DND-41 (cell line): ENCODE measurements around the gene KIR2DL4.
"Not testable (repeated sequence)": the region's sequence is repeated elsewhere in the genome, so short reads cannot be mapped to it uniquely, and the experiment has no call there.

Experiments
- ATAC-seq: fragments of 200-7000 bp; cut with Tn5 transposase; 3 replicates; pipeline ENCODE4 v1.9.1; 2021; ENCODE audit warnings: low read depth; ENCODE audit not compliant: insufficient read depth
- DNase-seq: peaks from one replicate; pipeline ENCODE4 v3.0.0-alpha.2; 2020
- H2AFZ ChIP-seq: 2 replicates; pipeline ENCODE4 v1.6.0; 2012; ENCODE audit warnings: low read depth, low read length
- H3K27ac ChIP-seq: 2 replicates; pipeline ENCODE4 v1.5.1; 2012; ENCODE audit warnings: low read length, inconsistent platforms
- H3K27me3 ChIP-seq: fragments of 200-600 bp; sonication (generic); 2 replicates; pipeline ENCODE4 v1.6.0; 2012; ENCODE audit warnings: low read length, mild to moderate bottlenecking, inconsistent platforms; ENCODE audit not compliant: insufficient read depth, poor library complexity
- H3K36me3 ChIP-seq: 2 replicates; pipeline ENCODE4 v1.5.1; 2012; ENCODE audit warnings: low read length, inconsistent platforms; ENCODE audit not compliant: insufficient read depth
- H3K4me1 ChIP-seq: 2 replicates; pipeline ENCODE4 v1.5.1; 2012; ENCODE audit warnings: mild to moderate bottlenecking, low read length; ENCODE audit not compliant: insufficient read depth
- H3K4me2 ChIP-seq: 2 replicates; pipeline ENCODE4 v1.6.0; 2012; ENCODE audit warnings: mild to moderate bottlenecking, moderate library complexity, low read length, inconsistent platforms; ENCODE audit not compliant: insufficient read depth
- H3K4me3 ChIP-seq, 2 experiments: fragments of 200-600 bp in 1 of 2; shearing (Covaris generic) in 1 of 2; 2 replicates each; pipeline ENCODE4 v1.5.1; 2012 to 2016; ENCODE audit warnings: inconsistent platforms in 2 of 2, low read length in 2 of 2, mild to moderate bottlenecking in 2 of 2, low read depth in 1 of 2, moderate library complexity in 1 of 2
- H3K79me2 ChIP-seq: 2 replicates; pipeline ENCODE4 v1.6.0; 2012; ENCODE audit warnings: low read length, inconsistent platforms; ENCODE audit not compliant: insufficient read depth
- H3K9ac ChIP-seq: 2 replicates; pipeline ENCODE4 v1.6.0; 2012; ENCODE audit warnings: low read depth, mild to moderate bottlenecking, inconsistent platforms, low read length, moderate library complexity
- H3K9me3 ChIP-seq: 2 replicates; pipeline ENCODE4 v1.5.1; 2012; ENCODE audit warnings: low read length, moderate library complexity, mild to moderate bottlenecking, inconsistent platforms; ENCODE audit not compliant: insufficient read depth, severe bottlenecking
- H4K20me1 ChIP-seq: 2 replicates; pipeline ENCODE4 v1.6.0; 2012; ENCODE audit warnings: low read length; ENCODE audit not compliant: insufficient read depth
- EZH2 ChIP-seq: IDR thresholded peaks from 3 replicates; pipeline ENCODE4 v1.6.1; 2012; ENCODE audit warnings: borderline replicate concordance, low read depth, mild to moderate bottlenecking, moderate library complexity, low read length, inconsistent platforms; ENCODE audit not compliant: severe bottlenecking
- TF ChIP-seq, protein P1 (sequence below): IDR thresholded peaks from 2 replicates; pipeline ENCODE4 v1.5.1; 2012; ENCODE audit warnings: borderline replicate concordance, low read length, moderate library complexity, mild to moderate bottlenecking; ENCODE audit not compliant: poor library complexity, severe bottlenecking; ENCODE audit errors: extremely low read depth

The KIR2DL4 gene

DNA sequence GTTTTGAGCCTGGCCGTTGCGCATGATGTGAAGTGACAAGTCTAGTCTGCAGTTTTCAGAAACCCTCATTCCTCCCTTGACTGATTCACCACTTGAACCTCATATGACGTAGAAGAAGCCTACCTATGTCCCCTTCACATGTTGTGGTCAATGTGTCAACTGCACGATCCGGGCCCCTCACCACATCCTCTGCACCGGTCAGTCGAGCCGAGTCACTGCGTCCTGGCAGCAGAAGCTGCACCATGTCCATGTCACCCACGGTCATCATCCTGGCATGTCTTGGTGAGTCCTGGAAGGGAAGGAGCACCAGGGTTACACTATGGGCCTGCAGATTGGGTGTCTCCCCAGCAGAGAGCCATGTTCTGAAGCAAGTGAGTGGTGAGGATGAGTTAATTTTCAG, at the start of gene KIR2DL4:
TSS of gene KIR2DL4 (plus strand) at position 201 of the 400 bp plus-strand sequence. CDS start at position 243, 42 bp downstream.
- ATAC-seq, result no peak
- TF ChIP-seq, protein P1, sequence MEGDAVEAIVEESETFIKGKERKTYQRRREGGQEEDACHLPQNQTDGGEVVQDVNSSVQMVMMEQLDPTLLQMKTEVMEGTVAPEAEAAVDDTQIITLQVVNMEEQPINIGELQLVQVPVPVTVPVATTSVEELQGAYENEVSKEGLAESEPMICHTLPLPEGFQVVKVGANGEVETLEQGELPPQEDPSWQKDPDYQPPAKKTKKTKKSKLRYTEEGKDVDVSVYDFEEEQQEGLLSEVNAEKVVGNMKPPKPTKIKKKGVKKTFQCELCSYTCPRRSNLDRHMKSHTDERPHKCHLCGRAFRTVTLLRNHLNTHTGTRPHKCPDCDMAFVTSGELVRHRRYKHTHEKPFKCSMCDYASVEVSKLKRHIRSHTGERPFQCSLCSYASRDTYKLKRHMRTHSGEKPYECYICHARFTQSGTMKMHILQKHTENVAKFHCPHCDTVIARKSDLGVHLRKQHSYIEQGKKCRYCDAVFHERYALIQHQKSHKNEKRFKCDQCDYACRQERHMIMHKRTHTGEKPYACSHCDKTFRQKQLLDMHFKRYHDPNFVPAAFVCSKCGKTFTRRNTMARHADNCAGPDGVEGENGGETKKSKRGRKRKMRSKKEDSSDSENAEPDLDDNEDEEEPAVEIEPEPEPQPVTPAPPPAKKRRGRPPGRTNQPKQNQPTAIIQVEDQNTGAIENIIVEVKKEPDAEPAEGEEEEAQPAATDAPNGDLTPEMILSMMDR, result no peak
- TF ChIP-seq EZH2, result no peak
- Histone ChIP-seq H4K20me1 (no peaks in the 10 kb centered on the region), H3K36me3 (no peaks in the 10 kb centered on the region), H2AFZ (no peak within 1 kb of the TSS), H3K9ac (no peak within 1 kb of the TSS), H3K27ac (no peak within 1 kb of the TSS), H3K4me1 (no peaks in the 10 kb centered on the region), H3K4me2 (no peak within 1 kb of the TSS), H3K27me3 (no peaks in the 10 kb centered on the region), H3K79me2 (no peaks in the 10 kb centered on the region), H3K9me3 (no peaks in the 10 kb centered on the region), H3K4me3 (no peak within 1 kb of the TSS)
- no peak for DNase-seq

DNA sequence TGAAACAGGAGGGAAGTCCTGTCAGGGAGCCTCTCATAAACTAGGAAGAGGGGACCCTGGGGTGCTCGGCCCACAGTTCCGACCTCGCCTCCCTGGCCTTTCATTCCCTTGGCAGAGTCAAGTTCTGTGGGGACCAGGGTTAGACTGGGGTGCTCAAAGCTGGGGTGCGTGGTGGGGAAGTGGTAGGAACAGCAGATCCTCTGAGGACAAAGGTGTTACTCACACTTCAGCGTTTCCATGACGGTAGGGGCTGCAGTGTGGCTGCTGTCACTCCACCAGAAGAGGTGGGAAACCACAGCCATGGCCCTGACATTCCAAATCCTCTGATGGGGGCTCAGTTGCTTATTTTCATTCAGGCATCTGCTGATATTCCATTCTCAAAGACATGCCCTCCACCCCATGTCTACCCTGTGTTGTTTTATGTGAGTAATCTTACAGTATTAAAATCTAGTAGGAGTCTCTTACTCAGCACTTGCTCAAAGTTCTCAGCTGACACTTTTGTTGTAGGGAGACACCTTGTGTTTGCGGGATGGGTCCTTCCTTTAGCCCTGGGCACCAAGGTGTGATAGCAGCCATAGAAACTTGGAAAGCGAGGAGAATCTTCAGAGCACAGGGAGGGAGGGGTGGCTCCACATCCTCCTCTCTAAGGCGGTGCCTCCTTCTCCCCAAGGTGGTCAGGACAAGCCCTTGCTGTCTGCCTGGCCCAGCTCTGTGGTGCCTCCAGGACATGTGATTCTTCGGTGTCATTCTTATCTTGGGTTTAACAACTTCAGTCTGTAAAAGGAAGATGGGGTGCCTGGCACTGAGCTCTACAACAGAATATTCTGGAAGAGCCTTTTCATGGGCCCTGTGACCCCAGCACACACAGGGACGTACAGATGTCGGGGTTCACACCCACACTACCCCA, 47.0 kb upstream of the KIR2DL4 start:
- DNase-seq, H3K27me3 ChIP-seq: not testable (repeated sequence)

DNA sequence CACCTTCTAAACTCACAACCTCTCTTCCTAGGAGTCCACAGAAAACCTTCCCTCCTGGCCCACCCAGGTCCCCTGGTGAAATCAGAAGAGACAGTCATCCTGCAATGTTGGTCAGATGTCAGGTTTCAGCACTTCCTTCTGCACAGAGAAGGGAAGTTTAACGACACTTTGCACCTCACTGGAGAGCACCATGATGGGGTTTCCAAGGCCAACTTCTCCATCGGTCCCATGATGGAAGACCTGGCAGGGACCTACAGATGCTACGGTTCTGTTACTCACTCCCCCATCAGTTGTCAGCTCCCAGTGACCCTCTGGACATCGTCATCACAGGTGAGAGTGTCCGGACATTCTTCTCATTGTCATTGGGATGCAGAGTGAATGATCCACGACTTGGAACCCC, 44.8 kb upstream of the KIR2DL4 start:
- not testable (repeated sequence) for H3K27me3 ChIP-seq, H4K20me1 ChIP-seq, H3K4me3 ChIP-seq, H3K79me2 ChIP-seq, H3K9ac ChIP-seq, H2AFZ ChIP-seq, H3K9me3 ChIP-seq, ATAC-seq, H3K4me2 ChIP-seq, H3K4me1 ChIP-seq, H3K36me3 ChIP-seq, DNase-seq, H3K27ac ChIP-seq

More for the DNA sequence above, 47.0 kb upstream of the KIR2DL4 start:
- H3K9me3 ChIP-seq, H3K27ac ChIP-seq, H3K36me3 ChIP-seq, ATAC-seq, H3K4me1 ChIP-seq, H2AFZ ChIP-seq, H3K4me3 ChIP-seq, H3K9ac ChIP-seq, H4K20me1 ChIP-seq, H3K79me2 ChIP-seq, H3K4me2 ChIP-seq: not testable (repeated sequence)

DNA sequence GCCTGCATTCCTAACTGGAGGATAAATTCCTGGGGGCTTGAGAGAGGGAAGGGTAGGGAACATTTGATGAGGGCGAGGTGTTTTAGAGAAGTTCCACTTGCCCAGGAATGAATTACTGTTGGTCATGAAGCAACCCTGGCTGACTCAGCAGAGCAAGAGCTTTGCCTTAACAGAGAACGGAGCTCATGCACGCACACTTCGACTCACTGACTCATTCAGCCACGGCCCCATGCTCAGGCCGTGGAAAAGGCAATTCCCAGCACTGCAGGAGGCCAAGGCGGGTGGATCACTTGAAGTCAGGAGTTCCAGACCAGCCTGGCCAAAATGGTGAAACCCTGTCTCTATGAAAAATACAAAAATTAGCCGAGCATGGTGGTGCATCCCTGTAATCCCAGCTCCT, 39.2 kb upstream of the KIR2DL4 start:
- H3K27ac ChIP-seq, H4K20me1 ChIP-seq, H3K9me3 ChIP-seq, H3K36me3 ChIP-seq, DNase-seq, H3K79me2 ChIP-seq, H3K27me3 ChIP-seq, H3K4me3 ChIP-seq, ATAC-seq, H3K4me1 ChIP-seq, H2AFZ ChIP-seq, H3K4me2 ChIP-seq, H3K9ac ChIP-seq: not testable (repeated sequence)

DNA sequence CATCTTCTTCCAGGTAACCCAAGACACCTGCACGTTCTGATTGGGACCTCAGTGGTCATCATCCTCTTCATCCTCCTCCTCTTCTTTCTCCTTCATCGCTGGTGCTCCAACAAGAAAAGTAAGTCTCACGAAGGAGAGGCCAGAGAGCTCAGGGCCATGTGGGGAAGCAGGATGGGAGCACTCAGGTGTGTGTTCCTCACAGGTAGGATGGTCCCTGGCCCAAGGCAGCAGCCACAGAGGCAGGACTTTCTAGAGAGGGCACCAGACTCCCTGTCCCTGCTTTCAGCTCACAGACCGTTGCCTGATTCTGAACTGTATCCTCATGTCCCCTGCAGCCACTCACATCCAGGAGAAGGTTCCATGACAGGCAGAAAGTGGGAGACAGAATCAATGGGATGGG, 36.9 kb upstream of the KIR2DL4 start:
- DNase-seq, H3K79me2 ChIP-seq, H3K27ac ChIP-seq, H3K36me3 ChIP-seq, H4K20me1 ChIP-seq, H3K27me3 ChIP-seq, ATAC-seq, H3K4me1 ChIP-seq, H3K9ac ChIP-seq, H3K4me2 ChIP-seq, H3K9me3 ChIP-seq, H2AFZ ChIP-seq, H3K4me3 ChIP-seq: not testable (repeated sequence)

DNA sequence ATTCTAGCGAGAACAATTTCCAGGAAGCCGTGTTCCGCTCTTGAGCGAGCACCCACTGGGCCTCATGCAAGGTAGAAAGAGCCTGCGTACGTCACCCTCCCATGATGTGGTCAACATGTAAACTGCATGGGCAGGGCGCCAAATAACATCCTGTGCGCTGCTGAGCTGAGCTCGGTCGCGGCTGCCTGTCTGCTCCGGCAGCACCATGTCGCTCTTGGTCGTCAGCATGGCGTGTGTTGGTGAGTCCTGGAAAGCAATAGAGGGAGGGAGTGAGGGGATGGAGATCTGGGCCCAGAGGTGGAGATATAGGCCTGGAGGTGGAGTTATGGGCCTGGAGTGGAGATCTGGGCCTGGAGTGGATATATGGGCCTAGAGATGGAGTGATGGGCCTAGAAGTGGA, 33.8 kb upstream of the KIR2DL4 start, which contains the start of gene KIR2DL1:
TSS of gene KIR2DL1 (plus strand) at position 148 of the 400 bp plus-strand sequence. CDS start at position 206, 58 bp downstream.
- not testable (repeated sequence) for H3K9ac ChIP-seq, H3K27ac ChIP-seq, H3K9me3 ChIP-seq, DNase-seq, H4K20me1 ChIP-seq, H3K36me3 ChIP-seq, H3K27me3 ChIP-seq, H3K4me1 ChIP-seq, H2AFZ ChIP-seq, ATAC-seq, H3K4me2 ChIP-seq, H3K79me2 ChIP-seq, H3K4me3 ChIP-seq

DNA sequence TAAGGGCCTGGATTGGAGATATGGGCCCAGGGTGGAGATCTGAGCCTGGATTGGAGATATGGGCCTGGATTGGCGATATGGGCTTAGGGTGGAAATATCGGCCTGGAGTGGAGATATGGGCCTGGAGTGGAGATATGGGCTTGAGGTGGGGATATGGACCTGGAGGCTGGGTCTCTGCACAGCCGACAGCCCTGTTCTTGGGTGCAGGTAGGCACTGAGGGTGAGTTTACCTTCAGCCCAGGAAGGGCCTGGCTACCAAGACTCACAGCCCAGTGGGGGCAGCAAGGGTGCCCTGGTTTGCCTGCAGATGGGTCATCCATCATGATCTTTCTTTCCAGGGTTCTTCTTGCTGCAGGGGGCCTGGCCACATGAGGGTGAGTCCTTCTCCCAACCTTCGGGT, 32.9 kb upstream of the KIR2DL4 start:
- ATAC-seq, result not testable (repeated sequence)

More for the DNA sequence above, 32.9 kb upstream of the KIR2DL4 start:
- H4K20me1 ChIP-seq, H3K27ac ChIP-seq, H3K9ac ChIP-seq, H2AFZ ChIP-seq, H3K79me2 ChIP-seq, DNase-seq, H3K4me1 ChIP-seq, H3K9me3 ChIP-seq, H3K4me3 ChIP-seq, H3K27me3 ChIP-seq, H3K4me2 ChIP-seq, H3K36me3 ChIP-seq: not testable (repeated sequence)
